ENCODE measurements around the gene TOMM6.

Gene TOMM6

DNA sequence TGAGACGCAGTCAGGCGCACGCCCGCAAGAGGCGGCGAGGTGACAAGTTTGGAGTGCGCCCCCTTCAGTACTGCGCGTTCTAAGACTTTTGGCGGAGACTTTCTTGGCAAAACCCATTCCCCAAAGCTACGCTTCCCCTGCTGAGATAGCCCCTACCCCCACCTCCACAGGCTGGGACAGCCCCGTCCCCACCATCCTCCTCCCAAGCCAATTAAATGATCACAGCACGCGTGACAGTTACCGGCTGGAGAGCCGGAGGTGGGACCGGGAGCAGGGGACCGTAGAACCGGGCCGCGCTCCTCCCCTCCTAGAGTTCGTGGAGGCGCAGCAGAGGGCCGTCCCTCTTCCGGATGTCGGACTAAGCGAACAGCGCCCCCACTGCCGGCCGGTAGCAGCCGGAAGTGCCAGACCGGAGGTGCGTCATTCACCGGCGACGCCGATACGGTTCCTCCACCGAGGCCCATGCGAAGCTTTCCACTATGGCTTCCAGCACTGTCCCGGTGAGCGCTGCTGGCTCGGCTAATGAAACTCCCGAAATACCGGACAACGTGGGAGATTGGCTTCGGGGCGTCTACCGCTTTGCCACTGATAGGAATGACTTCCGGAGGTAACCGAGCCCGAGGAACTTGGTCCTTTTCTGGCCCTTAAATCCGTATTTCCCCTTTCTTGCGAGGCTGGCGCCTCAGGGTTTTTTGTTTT lies at the start of gene TOMM6:
TOMM6 (plus strand) TSS at position 476 of the 699 bp plus-strand sequence; CDS start at position 480, 4 bp downstream.
- peak; percentile 97 for DNase-seq

DNA sequence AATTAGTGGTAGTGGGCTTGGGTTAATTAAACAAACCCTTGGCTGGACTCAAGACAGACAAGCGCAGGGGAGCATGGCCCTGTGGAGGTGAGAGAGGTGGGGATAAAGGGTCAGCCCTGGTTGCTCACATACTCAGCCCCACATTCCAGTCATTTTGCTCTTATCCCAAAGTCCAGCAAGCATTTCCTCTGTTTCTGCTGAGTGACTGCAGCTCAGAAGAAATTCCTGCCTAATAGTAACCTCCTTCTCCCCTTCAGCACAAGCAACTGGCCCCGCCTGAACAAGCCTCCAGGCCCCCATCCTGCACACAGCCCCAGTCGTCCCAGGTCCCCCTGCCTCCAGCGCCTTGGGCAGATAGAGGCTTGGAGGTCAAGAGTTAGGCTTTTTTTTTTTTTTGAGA lies 48.5 kb upstream of the TOMM6 start:
- DNase-seq, result peak; percentile 93

DNA sequence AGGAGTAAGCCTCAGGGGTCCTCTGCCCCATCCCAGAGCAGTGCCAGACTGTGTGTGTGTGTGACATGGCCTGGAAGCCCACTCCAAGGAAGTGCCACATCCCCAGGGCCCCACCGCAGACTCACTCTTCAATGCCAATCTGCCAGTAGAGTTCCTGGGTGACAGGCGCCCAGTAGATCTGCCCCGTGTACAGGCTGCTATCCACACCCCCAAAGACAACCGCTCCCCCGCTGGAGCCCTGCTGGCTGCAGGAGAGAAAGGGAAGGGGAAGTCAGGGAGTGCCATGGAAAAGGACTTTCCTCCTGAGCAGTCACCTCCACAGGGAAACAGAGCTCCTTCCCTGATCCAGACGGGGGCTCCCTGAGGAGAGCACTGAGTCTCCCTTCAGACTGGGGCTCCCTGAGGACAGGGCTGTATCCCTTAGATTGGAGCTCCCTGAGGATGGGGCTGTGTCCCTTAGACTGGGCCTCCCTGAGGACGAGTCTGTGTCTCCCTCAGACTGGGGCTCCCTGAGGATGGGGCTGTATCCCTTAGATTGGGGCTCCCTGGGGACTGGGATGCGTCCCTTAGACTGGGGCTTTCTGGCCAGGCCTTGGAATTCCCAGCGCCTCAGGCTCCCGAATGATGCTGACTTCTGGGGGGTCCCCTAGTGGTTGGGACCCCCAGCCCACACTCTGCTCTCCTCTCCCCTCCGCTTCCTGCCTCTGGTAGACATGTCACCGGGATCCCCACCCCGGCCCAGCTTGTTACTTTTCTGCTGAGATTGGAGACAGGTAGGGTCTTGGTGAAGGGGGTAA lies 46.9 kb upstream of the TOMM6 start:
- DNase-seq, result no peak

DNA sequence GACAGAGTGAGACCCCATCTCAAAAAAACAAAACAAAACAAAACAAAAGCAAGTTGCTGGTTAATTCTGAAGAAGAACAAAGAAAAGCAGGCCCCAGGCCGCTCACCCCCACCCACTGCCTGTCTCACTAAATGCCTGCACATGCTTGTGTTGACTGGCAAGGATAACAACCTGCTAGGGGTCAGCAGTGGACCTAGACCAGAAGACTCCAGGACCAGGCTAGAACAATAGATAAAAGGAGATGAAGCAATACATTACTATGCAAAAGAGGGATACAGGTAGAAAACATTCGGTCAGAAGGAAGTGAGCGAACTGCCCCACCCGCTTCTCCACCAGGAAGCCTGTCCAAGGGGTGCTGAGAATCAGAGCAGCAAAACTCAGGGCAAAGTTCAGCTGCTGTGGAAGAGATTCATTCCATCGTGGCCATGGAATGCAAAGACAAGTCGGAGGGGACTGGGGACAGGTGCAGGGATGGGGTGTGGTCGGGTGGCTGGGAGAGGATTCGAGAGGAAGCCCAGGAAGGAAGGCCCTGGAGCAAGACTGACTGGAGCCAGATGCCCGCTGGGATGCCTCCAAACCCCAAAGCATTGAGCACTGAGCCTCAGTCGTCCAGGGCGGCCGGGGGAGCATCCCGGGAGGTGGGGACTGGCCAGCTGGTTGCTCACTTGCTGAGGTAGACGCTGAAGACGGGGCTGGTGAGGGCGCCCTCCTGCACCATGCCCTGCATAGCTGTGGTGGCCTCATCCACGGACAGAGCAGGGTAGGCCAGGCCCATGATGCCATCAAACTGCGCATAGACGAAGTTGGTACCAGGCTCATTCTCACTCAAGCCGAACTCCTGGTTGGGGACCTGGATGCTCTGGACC lies 45.6 kb upstream of the TOMM6 start:
- peak; percentile 77 for DNase-seq

DNA sequence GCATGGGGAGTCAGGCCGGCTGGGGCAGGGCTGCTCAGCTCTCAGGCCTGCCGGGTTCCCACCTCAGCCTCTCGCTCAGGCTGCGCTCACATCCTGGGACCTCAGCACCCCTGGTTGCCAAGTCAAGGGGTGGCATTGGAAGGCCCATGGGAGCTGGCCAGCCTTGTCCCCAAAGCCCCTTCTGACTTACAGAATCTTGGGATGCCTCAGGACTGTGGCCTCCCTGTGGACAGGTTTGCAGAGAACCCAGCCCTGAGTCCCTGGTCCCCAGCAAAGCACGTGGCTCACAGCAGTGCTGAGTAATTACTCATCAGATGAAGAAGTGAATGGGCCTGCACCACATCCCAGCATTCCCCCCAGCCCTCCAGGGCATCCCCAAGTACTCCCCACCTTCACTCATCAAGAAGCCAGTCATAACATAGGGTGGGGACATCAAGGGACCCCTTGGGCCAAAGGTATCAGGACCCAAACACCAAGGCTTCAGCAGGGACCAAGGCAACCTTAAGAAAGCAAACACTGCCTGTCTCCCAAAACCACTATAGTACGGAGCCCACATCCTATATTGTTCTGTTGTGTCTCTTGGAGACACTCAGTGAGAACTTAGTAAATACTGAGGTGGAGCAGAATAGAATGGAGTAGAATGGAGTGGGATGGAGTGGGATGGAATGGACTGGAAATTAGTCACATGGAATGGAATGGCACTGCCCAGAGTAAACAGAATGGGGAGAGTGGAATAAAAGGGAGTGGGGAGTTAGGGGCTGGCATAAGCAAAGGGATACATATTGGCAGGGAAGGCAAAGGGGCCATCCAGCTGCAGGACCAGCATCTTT lies 43.9 kb upstream of the TOMM6 start:
- DNase-seq, result no peak

DNA sequence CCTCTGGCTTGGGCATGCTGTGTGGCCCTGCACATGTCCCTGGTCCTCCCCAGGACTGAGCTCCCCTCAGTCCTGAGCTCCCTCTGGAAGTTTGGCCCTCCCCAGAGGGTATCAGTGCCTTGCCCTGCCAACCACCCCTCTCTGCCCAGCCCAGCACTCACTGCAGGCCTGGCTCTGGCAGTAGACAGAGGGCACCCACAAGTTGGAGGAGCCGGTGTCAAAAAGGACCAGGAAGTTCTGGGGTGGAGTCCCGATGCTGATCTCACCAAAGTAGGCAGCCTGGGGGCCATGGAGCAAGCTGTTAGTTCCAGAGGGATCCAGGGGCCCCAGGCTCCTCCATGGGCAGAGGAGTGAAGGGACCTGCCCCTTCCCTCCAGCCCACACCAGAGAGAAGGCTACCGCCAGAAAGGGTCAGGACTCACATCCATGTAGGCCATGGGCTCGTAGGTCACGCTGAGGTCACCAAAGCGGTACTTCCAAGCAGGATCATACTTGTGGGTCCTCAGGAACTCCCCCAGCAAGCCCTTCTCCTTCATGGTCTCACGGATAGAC lies 43.2 kb upstream of the TOMM6 start:
- no peak for DNase-seq

DNA sequence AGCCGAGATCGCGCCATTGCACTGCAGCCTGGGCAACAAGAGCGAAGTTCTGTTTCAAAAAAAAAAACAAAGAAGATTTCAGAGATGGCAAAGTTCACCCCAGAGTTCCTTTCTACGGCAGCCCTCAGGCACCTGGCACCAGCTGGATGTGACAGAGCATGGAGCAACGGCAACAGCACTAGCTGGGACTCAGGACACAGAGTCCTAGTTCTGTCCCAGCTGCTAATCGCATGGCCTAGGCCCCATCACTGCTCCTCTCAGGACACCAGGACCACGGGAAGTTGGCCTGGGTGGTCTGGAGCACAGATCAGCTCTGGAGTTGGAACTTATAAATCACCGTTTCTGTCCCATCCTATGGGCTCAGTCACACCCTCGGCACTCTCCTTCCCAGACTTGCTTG lies 41.4 kb upstream of the TOMM6 start:
- no peak for DNase-seq

DNA sequence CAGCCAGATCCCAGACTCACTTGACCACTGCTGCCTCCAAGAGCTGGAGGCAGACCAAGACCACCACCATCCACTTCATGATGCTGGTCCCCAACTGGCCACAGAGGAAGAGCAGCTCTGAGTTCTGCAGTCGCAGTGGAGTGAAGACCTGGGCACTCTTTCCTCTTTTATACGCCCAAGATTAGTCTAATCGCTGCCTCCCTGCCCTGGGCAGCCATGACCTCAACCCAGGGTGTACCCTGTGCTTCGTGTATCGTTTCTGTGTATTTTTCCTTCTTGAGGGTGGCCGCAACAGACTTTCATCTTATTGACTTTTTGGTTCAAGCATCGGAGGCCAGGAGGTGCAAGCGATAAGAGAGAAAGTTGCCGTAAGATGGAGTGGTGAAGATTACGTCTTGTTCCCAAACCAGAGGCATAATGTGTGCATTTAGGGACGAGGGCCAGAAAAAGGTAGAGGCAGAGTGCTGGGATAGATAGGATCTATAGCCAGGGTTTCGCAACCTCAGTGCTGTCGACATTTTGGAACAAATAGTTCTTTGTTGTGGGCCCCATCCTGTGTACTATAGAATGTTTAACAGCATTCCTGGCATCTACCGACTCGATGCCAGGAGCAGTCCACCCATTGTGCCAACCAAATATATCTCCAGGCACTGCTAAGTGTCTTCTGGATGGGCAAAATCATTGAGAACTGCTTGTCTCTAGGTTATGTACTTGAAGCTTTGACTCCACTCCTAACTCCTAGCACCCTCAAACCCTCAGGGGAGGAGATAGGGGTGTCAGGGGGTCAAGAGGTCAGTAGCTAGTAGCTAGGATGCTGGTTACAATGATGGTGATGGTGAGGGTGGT lies 40.0 kb upstream of the TOMM6 start, which contains the start of gene PGC:
PGC (minus strand) TSS at position 142 of the 846 bp plus-strand sequence; CDS start at position 79, 63 bp downstream.
- DNase-seq, result peak; percentile 64

DNA sequence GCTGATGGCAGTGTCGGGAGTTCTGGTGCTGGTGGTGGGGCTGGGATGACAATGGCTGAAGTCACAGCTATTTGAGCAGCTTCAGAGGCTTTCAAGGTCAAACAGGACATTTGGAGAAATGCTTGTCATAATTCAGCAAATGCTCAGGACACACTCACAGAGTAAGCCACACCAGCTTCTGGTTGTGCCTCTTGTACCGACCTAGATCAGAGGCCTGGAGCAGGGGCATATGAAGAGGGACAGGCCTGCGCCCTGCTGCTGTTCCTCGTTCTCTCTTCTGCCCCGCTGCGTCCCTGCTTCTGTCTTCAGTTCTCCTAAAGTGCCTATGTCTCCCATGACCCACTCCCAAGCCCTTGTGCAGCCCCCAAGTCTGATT lies 39.4 kb upstream of the TOMM6 start:
- DNase-seq, result no peak

DNA sequence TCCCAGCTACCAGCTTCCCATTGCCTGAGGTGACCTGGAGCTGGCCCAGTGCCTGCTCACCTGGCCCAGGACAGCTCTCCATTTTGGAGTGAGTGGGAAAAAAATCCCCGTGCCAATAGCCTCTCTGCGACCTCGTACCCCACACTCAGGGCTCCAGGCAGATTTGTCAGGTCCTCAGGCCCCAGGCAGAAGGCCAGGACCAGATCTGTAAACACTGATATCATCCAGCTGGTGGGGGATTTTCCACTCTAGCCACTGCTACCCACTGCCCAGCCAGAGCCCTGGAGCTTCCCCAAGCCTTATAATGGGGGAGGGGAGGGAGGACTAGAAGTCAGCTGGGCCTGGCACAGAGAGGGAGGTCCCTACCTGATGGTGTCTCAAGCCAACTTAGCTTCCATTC lies 39.0 kb upstream of the TOMM6 start:
- no peak for DNase-seq

DNA sequence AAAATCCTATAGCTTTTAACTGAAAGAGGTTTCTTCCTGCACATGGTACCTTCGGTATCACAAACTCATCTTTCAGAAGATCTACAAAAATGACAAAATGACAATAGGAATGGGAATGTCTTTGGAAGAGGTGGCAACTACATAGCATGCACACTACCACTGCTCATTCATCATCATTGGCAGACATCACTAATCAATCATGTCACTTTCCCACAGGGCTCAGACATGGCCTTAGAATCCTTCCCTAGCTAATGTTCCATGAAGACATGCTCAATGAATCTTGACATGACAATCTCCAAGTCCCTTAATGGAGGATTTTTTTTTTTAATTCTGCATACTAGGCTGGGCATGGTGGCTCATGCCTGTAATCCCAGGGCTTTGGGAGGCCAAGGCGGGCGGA lies 37.1 kb upstream of the TOMM6 start:
- no peak for DNase-seq

DNA sequence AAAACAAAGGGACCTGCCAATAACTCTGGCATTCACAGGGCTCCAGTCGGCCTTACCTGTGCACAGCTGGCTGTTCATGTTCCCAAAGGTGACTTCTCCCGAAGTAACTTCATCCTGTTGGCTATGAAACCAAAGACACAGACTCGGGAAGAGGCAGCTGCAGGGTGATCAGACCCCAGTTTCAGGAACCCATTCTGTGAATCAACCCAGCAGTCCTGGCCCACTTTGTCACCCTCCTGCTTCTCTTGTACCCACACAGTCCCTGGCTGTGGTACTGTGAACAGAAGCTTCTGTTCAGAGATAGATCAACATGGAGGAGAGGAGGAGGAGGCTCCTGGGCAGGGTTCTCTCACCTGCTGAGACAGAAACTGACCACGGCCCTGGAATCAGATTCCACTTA lies 31.6 kb upstream of the TOMM6 start:
- peak; percentile 25 for DNase-seq

DNA sequence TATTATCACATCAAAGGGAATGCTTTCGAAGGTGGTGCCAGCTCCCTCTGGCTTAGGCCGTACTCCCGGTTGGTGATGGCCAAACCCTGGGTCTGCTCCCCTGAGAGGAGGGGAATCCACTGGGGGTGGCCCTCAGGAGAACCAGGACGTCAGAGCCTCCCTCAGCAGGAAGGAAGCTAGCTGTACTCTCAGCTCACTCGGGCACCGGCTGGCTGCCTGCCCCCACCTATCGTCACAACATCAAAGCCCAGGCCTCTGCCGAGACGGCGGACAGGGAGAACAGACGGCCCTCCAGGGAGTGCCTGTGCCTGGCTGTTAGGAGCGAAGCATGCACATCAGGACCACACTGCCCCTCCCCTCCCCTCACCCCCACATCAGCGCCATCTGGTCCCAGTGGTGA lies 31.1 kb upstream of the TOMM6 start:
- peak; percentile 51 for DNase-seq

DNA sequence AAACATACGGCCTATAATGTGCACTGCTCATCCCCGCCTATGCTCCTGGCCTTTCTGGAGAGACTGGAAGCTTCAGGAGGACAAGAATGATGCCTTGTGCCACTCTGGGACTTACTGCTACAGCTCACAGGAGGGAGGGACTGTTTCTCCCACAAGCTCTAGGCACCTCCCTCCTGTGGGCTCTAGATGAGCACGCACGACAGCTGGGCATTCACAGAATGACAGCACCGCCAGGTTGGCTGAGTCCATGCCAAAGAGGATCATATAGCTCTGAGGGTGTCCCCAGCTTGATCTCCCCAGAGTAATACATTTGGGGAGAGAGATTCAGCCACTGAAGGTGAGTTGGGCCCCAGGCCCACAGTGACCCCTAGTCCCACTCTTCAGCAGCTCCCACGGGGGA lies 30.2 kb upstream of the TOMM6 start:
- DNase-seq, result peak; percentile 49

DNA sequence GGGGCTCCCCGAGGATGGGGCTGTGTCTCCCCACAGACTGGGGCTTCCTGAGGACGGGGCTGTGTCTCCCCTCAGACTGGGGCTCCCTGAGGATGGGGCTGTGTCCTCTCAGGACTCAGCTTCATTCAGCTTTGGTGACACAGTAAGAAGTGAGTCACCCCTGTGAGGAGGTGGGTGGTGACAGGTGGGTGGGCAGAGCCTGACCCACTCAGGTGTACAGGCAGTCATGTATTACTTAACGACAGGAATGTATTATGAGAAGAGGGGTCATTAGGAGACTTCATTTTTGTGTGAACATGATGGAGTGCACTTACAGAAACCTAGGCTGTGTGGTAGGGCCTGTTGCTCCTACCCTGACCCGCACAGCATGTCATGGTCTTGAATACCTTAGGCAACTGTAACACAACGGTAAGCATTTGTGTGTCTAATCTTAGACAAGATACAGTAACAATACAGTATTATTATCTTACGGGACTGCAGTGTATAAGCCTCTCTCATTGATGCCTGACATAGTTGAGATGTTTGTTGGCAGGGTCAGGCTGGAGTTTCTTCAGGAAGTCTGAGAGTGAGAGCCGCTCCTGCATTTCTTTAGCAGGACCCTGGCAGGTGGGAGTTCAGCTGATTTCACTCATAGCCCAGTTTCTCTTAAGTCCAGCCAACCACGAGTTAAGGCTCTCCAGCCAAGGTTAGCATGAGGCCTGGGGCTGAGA lies 29.4 kb upstream of the TOMM6 start:
- peak; percentile 67 for DNase-seq

DNA sequence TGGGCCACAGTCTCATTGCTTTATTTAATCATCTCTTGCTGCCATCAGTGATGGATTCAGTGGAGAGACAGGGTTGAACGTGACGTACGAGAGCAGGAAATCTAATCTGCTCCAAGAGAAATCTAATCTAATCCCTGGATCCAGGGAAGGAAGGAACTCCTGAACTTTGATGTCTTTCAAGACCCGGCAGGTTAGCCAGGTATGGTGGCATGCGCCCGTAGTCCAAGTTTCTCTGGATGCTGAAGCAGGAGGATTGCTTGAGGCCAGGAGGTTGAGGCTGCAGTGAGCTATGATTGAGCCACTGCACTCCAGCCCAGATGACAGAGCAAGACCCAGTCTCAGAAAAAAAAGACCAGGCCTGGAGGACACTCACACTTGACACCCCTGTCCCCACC lies 28.9 kb upstream of the TOMM6 start:
- no peak for DNase-seq

DNA sequence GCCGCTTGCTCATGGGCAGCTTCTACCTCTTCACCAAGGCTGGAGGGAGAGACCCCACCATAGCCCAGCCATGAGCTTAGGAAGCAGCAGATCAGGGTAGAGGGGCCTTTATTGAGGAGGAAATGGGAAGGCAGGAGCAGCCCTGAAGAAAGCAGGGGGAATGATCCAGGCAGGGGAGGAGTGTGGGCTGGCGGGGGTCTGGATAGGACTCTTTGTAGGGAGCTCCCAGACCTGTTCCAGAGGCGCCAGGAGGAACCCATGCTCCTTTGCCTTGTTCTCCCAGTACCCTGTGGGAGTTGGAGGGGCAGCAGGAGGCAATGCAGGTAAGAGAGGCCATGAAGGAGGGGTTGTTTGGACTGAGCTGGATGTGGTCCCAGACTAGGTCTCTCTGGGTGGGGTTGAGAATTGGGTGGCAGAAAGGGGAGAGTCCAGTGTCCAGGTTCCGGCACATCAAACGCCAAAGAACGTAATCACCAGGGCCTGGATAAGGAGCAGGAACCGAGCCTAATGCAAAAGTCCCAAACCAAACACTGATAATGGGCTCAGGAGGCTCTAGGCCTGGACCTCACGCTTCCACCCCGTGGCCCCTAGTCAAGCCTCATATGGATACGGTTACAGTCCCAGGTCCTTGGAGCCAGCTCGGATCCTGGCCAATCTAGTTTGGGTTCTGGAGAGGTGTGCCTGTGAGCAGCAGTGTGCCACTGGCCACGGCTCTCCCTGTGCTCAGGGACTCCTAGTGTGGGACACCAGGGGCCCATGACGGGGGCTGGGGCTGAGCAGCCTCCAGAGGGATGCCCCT lies 28.2 kb upstream of the TOMM6 start:
- DNase-seq, result peak; percentile 49

DNA sequence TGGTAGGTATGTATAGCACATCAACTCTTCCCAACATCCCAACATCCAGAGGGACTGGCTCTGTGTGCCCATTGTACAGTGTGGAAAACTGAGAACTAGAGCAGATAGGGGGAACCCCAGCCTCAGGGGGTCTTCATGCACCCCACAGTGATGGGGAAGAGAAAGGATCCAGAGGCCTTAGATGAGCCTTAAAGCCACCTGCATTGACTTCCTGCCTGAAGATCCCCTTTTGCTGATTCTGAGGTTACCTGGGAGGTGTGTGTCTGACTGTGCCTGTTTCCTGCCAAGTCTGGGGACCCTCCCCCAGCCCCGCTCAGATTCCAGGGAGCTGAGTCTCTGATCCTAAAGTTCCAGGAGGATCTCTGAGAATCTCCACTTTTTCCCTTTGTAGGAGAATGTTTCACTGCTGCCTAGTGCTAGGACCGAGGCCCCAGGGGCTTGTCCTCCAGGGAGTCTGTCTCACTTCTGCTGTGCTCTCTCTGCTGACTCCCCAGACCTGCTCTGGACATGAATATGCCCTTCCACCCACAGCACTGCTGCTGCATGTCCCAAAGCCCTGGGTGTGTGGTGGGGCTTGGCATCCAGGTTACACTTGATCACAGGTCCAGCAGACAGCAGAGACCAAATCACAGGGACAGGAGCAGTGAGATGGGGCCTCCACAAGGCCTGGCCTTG lies 27.5 kb upstream of the TOMM6 start:
- peak; percentile 72 for DNase-seq

DNA sequence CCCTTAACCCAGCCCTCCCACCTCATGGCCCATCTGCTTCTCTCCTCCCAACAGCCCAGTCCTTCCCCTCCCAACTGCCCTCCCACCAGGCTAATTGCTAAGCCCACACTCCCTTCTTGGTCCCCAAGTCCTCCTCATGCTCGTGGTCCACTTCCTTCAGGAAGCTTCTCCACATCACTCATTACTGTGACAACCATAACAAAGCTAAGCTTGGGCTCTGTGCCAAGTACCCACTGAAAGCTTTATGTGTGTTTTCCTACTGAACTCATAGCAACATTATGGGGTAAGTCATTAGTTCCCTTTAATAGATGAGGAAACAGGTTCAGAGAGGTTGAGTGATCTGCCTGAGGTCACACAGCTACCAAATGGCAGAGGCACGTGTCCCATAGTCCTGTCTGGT lies 24.0 kb upstream of the TOMM6 start:
- DNase-seq, result peak; percentile 31
